DMS53 (cell line): ENCODE data around the gene HBA1.
"Not testable (repeated sequence)": the region's sequence is repeated elsewhere in the genome, so short reads cannot be mapped to it uniquely, and the experiment has no call there.

Experiments used
- DNase-seq: peaks from one replicate; lab custom pipeline; 2025; lab: John Stamatoyannopoulos, UW

Gene HBA1

GRCh38 chr16:176477-177382 is at the start of gene HBA1:
Gene HBA1, plus strand, starts transcription at chr16:176680. Its CDS starts 37 bp downstream, at chr16:176717.
- DNase-seq, result not testable (repeated sequence)

- no peak for DNase-seq
Observed at GRCh38 chr16:129075-129474, 47.4 kb upstream of the HBA1 start.

DNA sequence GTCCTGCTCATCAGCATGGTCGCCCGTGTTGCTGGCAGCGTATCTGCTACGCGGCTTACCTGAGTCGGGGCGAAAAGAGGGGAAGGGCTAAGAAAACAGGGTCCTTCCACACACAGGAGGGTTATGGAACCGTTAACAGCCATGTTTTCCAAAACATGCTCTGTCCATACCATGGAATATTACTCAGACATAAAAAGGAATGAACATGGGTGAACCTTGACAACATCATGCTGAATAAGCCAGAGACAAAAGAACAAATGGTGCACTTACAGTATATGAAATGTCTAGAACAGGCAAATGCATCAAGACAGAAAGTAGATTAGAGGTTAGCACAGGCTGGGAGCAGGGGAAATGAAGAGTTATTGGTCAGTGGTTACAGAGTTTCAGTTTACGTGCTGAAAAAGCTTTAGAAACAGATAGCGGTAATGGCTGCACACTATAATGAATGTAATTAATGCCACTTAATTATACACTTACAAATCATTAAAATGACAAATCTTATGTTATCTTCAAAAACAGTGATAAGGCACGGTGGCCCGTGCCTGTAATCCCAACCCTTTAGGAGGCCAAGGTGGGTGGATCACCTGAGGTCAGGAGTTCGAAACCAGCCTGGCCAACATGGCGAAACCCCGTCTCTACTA is 45.8 kb upstream of the HBA1 start:
- DNase-seq, result no peak

DNA sequence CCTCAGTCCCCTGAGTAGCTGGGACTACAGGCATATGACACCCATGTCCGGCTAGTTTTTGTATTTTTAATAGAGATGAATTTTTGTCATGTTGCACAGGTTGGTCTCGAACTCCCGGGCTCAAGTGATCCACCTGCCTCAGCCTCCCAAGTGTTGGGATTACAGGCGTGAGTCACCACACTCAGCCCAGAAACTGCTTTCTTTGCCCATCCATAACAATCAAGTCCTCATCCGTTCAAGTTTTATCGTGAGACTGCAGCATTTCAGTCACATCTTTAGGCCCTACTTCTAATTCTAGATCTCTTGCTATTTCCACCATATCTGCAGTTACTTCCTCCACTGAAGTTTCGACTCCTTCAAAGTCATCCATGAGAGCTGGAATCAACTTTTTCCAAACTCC is 44.4 kb upstream of the HBA1 start:
- DNase-seq, result no peak

- no peak for DNase-seq
Observed at GRCh38 chr16:133716-134115, 42.8 kb upstream of the HBA1 start.

DNA sequence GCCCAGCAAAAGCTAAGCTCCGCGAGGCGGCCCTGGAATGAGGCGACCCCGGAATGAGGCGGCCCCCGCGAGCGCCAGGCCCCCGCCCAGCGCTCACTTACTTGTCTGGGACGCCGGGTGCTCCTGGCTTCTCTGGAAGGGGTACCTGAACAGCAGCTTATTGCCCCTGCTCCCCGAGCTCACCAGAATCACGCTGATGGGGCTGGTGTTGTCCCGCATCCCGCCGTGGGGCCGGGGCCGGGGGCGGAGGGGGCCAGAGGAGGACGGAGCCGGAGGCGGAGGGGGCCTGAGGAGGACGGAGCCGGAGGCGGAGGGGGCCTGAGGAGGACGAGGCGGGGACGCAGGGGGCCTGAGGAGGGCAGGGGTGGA is 38.4 kb upstream of the HBA1 start:
- peak; percentile 39 for DNase-seq

GRCh38 chr16:140175-140857 is 36.2 kb upstream of the HBA1 start:
- DNase-seq, result no peak

GRCh38 chr16:142405-142967 is 34.0 kb upstream of the HBA1 start:
- no peak for DNase-seq

DNA sequence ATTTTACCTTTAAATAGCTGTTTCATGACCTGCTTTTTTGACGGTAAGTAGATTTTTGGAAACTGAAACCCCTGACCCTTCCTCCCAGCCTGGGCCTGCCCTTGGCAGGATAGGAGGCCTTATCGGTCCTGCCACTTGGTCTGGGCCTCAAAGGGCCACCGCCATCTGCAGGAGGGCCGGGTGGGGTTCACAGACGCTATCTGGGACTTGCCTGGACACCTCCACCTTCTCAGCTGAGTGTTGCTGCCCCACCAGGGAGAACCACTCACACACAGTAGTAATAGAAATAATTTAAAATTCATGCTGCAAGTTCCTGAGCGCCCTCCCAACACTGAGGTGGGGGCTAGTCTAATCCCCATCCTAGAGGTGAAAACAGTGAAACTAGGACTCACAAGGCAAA is 33.4 kb upstream of the HBA1 start:
- DNase-seq, result no peak

DNA sequence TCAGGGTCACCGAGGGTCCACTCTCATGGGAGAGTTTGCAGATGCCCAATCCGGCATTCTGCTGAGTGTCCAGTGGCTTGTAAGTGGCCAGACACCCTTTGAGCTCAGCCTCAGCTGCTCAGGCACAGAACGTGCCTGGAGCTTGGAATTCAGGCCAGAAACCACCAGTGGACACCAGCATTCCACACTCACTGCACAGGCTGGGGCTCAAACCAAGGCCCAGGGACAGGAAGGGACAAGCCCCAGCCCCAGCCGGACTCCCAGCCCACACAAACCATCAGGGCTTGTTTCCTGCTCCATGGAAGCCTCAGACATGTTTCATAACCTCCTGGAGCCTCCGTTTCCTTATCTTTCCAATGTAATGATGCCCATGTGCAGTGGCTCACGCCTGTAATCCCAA is 33.0 kb upstream of the HBA1 start:
- no peak for DNase-seq

DNA sequence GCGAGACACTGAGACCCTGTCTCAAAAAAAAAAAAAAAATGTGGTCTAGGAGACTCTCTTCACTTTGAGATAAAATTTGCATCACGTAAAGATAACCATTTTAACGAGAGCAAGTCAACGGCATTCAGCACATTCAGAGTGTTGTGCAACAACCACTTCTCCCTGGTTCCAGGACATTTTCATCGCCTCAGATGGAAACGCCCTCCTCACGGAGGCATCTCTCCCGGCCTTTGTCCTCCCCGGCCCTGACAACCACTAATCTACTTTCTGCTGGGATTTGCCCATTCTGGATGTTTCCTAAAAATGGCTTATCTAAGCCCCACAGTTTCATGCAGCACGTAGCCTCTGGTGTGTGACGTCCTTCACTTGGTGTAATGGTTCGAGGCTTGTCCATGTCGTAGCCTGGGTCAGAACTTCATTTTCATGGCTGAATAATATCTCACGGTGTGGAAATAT is 31.7 kb upstream of the HBA1 start:
- no peak for DNase-seq

GRCh38 chr16:146646-147045 is 29.8 kb upstream of the HBA1 start:
- no peak for DNase-seq

- no peak for DNase-seq
Observed at GRCh38 chr16:149024-149660, 27.3 kb upstream of the HBA1 start.

- DNase-seq, result no peak
Observed at GRCh38 chr16:152141-153128, 24.0 kb upstream of the HBA1 start, which contains the start of gene HBZ. Gene HBZ, plus strand, starts transcription at chr16:152644. Its CDS starts 266 bp downstream, at chr16:152910.

- not testable (repeated sequence) for DNase-seq
Observed at GRCh38 chr16:153129-153521, 23.4 kb upstream of the HBA1 start.

DNA sequence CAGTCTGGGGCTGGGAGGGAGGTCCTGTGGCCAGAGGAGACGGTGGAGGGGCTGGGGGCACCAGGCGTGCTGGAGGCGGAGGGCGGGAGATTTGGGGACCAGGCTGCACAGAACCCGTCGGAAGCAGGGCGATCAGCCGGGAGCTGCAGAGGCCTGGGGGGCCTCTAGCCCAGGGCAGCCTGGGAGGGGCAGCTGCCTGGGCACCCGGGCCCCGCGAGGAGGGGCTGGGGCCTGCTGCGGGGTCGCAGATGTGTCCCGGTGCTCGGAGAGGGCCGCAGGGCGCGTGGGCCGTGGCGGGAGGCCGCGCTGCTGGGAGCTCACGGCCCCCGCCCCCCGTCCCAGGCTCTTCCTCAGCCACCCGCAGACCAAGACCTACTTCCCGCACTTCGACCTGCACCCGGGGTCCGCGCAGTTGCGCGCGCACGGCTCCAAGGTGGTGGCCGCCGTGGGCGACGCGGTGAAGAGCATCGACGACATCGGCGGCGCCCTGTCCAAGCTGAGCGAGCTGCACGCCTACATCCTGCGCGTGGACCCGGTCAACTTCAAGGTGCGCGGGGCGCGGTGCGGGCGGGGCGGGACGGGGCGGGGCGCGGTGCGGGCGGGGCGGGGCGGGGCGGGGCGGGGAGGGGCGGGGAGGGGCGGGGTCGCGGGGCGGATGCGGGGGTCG is 22.8 kb upstream of the HBA1 start:
- not testable (repeated sequence) for DNase-seq

DNA sequence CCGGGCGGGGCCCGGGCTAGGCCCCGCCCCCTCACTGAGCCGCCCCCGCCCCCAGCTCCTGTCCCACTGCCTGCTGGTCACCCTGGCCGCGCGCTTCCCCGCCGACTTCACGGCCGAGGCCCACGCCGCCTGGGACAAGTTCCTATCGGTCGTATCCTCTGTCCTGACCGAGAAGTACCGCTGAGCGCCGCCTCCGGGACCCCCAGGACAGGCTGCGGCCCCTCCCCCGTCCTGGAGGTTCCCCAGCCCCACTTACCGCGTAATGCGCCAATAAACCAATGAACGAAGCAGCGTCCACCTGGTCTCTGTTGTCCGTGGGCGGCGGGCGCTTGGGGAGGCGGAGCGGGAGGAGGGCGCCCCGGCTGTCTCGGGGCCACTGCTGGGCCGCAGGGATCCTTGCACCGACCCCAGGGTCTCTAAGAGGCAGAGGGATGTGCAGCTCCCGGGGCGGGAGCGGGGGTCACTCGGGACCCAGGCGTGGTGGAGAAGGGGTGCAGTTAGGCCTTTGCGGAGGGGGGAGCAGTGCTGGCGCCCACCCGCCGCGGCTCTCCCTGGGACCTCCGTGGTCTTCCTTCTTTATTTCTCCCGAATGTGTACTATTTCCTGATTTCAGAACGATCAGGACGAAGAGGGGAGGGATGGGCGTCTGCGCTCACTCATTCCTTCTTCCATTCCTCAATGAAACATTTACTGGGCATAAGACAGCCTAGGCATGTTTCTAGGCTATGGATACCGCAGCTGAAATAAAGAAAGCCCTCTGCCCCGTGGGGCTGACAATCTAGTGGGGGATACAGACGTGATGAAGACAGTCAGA is 22.1 kb upstream of the HBA1 start:
- DNase-seq, result peak; percentile 48

- DNase-seq, result no peak
Observed at GRCh38 chr16:155031-155398, 21.5 kb upstream of the HBA1 start.

- DNase-seq, result peak; percentile 23
Observed at GRCh38 chr16:159136-159849, 17.2 kb upstream of the HBA1 start.
